ENCODE data around the gene SCN9A. TPM values are rescaled to one million over a fixed set of nuclear protein-coding genes. Genes with fewer than 3 reads are reported as not detected.

SCN9A gene
- total RNA-seq, 2 experiments from 2014 or later = 0.14 to 0.17 TPM

DNA sequence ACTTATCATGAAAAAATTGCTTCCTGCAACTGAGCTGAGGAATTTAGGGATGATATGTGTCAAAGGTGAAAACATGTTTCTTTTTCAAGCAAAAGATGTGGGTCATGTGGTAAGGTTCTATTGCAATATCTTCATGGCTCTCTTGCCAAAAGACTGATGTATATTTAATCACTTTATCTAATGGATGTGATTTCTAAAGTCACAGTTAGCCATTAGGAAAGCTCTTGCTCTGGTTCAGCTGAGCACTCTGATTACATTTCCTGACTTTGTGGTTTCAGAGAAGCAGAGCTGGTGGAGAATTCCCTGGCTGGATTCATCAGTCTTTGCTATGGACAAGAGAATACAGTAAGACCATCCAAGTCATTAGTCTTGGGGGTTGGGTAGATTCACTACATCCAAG lies 24.4 kb downstream of the SCN9A start:
- ChIA-PET POLR2A (no interaction called here), CTCF (no interaction called here)
- H3K9me3 ChIP-seq (ENCODE audit: control insufficient read depth in 1 of 2, insufficient read depth in 1 of 2, low read length in 2 of 2) = peaks cover 0 to 3% of the 10 kb centered on the region in 2 experiments
- H3K4me3 Mint-ChIP-seq = no peak overlapping the region
- no peak overlapping the region for H3K27ac ChIP-seq (ENCODE audit: low read depth in 1 of 2, low read length in 2 of 2)
- no peaks in the 10 kb centered on the region for H3K27me3 Mint-ChIP-seq
- TF ChIP-seq, protein P1, sequence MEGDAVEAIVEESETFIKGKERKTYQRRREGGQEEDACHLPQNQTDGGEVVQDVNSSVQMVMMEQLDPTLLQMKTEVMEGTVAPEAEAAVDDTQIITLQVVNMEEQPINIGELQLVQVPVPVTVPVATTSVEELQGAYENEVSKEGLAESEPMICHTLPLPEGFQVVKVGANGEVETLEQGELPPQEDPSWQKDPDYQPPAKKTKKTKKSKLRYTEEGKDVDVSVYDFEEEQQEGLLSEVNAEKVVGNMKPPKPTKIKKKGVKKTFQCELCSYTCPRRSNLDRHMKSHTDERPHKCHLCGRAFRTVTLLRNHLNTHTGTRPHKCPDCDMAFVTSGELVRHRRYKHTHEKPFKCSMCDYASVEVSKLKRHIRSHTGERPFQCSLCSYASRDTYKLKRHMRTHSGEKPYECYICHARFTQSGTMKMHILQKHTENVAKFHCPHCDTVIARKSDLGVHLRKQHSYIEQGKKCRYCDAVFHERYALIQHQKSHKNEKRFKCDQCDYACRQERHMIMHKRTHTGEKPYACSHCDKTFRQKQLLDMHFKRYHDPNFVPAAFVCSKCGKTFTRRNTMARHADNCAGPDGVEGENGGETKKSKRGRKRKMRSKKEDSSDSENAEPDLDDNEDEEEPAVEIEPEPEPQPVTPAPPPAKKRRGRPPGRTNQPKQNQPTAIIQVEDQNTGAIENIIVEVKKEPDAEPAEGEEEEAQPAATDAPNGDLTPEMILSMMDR (IDR thresholded peaks at IDR 0.05) = no peak
- ATAC-seq (ENCODE audit: poor library complexity) = no peak
- no peak overlapping the region for H3K4me3 ChIP-seq (ENCODE audit: low read length)
- no peak for DNase-seq
- intact Hi-C loops (cut with DNase I, micrococcal nuclease) = no loop called here
- H3K4me1 Mint-ChIP-seq (ENCODE audit: low read depth) = no peaks in the 10 kb centered on the region
- H3K27ac Mint-ChIP-seq = no peak overlapping the region
- no peaks in the 10 kb centered on the region for H3K9me3 Mint-ChIP-seq
- no peaks in the 10 kb centered on the region for H3K36me3 ChIP-seq (ENCODE audit: insufficient read depth, low read length)
- no peaks in the 10 kb centered on the region for H3K36me3 Mint-ChIP-seq (ENCODE audit: low read depth)
- no peaks in the 10 kb centered on the region for H3K4me1 ChIP-seq (ENCODE audit: insufficient read depth, low read length)
- no peaks in the 10 kb centered on the region for H3K27me3 ChIP-seq (ENCODE audit: control insufficient read depth in 1 of 2, insufficient read depth in 2 of 2, low read length in 2 of 2)

DNA sequence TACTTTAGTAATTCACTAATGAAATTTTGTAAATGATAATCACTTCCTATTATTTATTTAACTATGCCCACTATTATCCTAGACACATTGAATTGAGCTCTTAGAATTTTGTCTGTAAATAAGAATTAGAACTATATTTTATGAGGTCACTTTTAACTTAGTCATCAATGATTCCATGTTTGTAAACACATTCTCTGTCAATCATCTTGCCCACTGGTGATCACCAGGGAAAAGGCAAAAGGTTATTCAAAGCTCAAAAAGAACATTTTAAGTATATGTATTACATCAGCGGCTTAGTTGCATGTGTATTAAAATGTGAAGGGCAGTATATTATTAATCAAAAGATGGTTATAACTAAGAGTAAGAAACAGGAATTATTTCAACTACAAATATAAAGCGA lies 25.2 kb downstream of the SCN9A start:
- DNase-seq (no peak), ATAC-seq (ENCODE audit: poor library complexity) (no peak)
- TF ChIP-seq, protein P1 (IDR thresholded peaks at IDR 0.05) = no peak
- Histone ChIP-seq H3K27me3 (ENCODE audit: control insufficient read depth in 1 of 2, insufficient read depth in 2 of 2, low read length in 2 of 2) (no peaks in the 10 kb centered on the region), H3K36me3 (ENCODE audit: insufficient read depth, low read length) (no peaks in the 10 kb centered on the region), H3K27ac (ENCODE audit: low read depth in 1 of 2, low read length in 2 of 2) (no peak overlapping the region), H3K9me3 (ENCODE audit: control insufficient read depth in 1 of 2, insufficient read depth in 1 of 2, low read length in 2 of 2) (peaks cover 0 to 3% of the 10 kb centered on the region in 2 experiments), H3K4me1 (ENCODE audit: insufficient read depth, low read length) (no peaks in the 10 kb centered on the region), H3K4me3 (ENCODE audit: low read length) (no peak overlapping the region)
- H3K27ac Mint-ChIP-seq = no peak overlapping the region
- ChIA-PET POLR2A (no interaction called here), CTCF (no interaction called here)
- H3K36me3 Mint-ChIP-seq (ENCODE audit: low read depth) = no peaks in the 10 kb centered on the region
- no peaks in the 10 kb centered on the region for H3K27me3 Mint-ChIP-seq
- no peaks in the 10 kb centered on the region for H3K9me3 Mint-ChIP-seq
- intact Hi-C loops (cut with DNase I, micrococcal nuclease) = no loop called here
- no peaks in the 10 kb centered on the region for H3K4me1 Mint-ChIP-seq (ENCODE audit: low read depth)
- H3K4me3 Mint-ChIP-seq = no peak overlapping the region

DNA sequence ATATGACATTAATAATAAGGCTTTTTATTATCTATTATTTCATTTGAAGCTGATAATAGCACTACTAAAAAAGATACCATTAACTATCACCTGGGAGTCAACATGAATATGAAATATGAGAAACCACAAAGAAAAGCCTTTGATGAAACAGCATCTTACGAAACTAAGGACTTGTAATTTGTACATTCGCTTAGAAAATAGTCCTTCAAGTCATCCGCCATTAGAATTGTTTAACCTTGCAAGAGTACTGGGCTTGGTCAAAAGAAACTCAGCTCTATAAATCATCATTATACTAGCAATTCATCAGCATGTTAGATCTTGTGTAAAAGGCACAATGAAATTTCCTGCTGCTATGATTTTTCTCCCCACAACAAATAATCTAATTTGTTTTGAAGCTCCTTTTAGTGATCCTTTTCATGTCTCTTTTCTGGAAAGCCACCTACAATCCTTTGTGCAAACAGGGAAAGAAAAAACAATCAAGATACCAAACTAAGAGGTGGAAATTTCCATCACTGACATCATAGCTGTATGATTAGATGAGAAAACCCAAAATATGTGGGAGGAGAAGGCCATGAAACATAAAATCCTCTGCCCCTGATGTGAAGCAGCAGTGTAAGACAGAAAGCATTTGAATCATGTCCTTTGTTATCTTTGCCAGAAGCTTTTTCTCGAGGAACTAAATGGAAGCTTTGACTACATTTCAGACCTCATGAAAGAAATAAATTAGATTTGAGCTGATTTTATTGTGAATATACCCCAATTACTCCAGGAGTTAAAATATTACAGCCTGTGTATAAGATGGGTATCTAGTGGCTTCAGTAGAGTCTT lies 31.2 kb downstream of the SCN9A start:
- no peaks in the 10 kb centered on the region for H3K4me1 ChIP-seq (ENCODE audit: insufficient read depth, low read length)
- POLR2A ChIA-PET = no interaction called here
- H3K27ac ChIP-seq (ENCODE audit: low read depth in 1 of 2, low read length in 2 of 2) = no peak overlapping the region
- H3K27ac Mint-ChIP-seq = no peak overlapping the region
- DNase-seq (no peak), ATAC-seq (ENCODE audit: poor library complexity) (no peak)
- H3K4me3 ChIP-seq (ENCODE audit: low read length) = no peak overlapping the region
- H3K4me1 Mint-ChIP-seq (ENCODE audit: low read depth) = no peaks in the 10 kb centered on the region
- H3K36me3 Mint-ChIP-seq (ENCODE audit: low read depth) = no peaks in the 10 kb centered on the region
- intact Hi-C loops (cut with DNase I, micrococcal nuclease) = no loop called here
- no peaks in the 10 kb centered on the region for H3K27me3 ChIP-seq (ENCODE audit: control insufficient read depth in 1 of 2, insufficient read depth in 2 of 2, low read length in 2 of 2)
- H3K36me3 ChIP-seq (ENCODE audit: insufficient read depth, low read length) = no peaks in the 10 kb centered on the region
- TF ChIP-seq, protein P1 (IDR thresholded peaks at IDR 0.05) = no peak
- CTCF ChIA-PET = no interaction called here
- H3K4me3 Mint-ChIP-seq = no peak overlapping the region
- H3K27me3 Mint-ChIP-seq = no peaks in the 10 kb centered on the region
- no peaks in the 10 kb centered on the region for H3K9me3 Mint-ChIP-seq
- H3K9me3 ChIP-seq (ENCODE audit: control insufficient read depth in 1 of 2, insufficient read depth in 1 of 2, low read length in 2 of 2) = peaks cover 0 to 6% of the 10 kb centered on the region in 2 experiments

Measured in CD4-positive, alpha-beta T cell (primary cell).